ENCODE results near the gene TMEM51.

TMEM51 gene, protein sequence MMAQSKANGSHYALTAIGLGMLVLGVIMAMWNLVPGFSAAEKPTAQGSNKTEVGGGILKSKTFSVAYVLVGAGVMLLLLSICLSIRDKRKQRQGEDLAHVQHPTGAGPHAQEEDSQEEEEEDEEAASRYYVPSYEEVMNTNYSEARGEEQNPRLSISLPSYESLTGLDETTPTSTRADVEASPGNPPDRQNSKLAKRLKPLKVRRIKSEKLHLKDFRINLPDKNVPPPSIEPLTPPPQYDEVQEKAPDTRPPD

DNA sequence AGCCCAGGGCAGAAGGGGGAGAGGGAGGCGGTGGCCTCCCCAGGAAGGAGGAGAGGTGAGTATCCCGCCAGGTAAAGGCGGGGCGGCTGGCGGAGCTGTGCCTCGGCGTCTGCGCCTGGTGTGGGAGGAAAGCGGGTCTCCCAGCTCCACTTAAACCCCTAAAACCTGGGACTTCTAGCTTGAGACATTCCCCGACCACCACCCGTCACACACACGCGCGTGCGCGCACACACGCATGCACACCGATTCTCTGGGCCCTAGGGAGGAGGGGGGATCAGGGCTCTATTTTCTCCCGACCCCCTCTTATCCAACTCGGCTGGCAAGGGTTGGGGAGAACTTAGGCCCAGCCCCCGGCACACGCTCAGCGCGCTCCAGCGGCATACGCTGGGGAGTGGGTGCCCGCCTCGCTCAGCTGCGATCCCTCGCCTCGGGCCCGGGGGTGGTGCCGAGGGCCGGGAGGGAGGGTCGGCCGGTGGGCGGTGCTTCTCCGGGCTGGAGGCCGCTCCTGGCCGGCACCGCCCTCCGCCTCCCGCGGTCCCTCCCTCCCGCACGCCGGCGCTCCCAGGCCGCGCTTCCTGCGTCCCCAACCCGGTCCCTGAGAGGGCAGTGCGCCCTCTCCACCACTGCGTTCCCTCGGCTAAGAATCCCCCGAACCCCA is at the start of gene TMEM51:
TSS of gene TMEM51 (plus strand) at position 564 of the 658 bp plus-strand sequence. CDS start 61,341 bp downstream, outside the sequence.
- Histone ChIP-seq H3K36me3 (ENCODE audit: control insufficient read depth, low read depth, low read length) (no peaks in the 10 kb centered on the region), H3K27ac (ENCODE audit: low read length) (no peak within 1 kb of the TSS), H3K27me3 (ENCODE audit: control insufficient read depth, insufficient read depth, low read length) (peaks cover 25% of the 10 kb centered on the region), H3K9ac (ENCODE audit: low read length) (peak within 1 kb of the TSS; percentile 35), H3K9me3 (ENCODE audit: control insufficient read depth, low read depth, low read length) (no peaks in the 10 kb centered on the region), H3K4me3 (ENCODE audit: low read length) (peak within 1 kb of the TSS; percentile 74), H3K4me1 (ENCODE audit: control insufficient read depth, low read depth, low read length) (peaks cover 9% of the 10 kb centered on the region)

DNA sequence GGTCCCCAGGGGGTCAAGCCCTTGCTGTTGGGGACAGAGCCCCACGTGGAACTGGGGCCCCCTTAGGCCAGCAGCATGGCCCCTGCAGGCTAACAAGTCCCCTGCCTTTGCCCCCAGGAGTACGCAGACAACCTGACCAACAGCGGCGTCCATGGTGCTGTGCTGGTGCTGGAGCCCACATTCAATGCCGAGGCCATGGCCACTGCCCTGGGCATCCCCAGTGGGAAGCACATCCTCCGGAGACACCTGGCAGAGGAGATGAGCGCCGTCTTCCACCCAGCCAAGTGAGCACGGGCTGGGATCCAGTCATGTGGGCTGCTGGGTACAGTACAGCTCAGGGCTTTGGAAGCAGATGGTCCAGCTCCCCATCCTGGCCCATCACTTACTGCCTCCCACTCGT is 49.6 kb upstream of the TMEM51 start:
- no peak overlapping the region for H3K9ac ChIP-seq (ENCODE audit: low read length)
- H3K36me3 ChIP-seq (ENCODE audit: control insufficient read depth, low read depth, low read length) = no peaks in the 10 kb centered on the region
- peaks cover 18% of the 10 kb centered on the region for H3K4me1 ChIP-seq (ENCODE audit: control insufficient read depth, low read depth, low read length)

DNA sequence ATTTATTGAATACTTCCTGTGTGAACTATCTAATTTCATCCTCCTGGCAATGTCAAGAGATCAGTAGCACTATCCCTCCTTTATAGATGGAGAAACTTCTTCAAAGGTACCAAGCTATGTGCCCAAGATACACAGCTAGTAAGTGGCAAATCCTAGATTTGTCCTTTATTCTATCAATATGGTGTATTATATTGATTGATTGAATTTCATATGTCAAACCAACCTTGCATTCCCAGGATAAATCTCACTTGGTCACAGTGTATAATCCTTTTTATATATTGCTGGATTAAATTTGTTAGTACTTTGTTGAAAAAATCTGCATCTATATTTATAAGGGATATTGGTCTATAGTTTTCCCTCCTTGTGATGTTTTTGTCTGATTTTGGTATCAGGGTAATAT is 48.8 kb upstream of the TMEM51 start:
- Histone ChIP-seq H3K4me1 (ENCODE audit: control insufficient read depth, low read depth, low read length) (peaks cover 16% of the 10 kb centered on the region), H3K36me3 (ENCODE audit: control insufficient read depth, low read depth, low read length) (no peaks in the 10 kb centered on the region), H3K27ac (ENCODE audit: low read length) (no peak overlapping the region), H3K9ac (ENCODE audit: low read length) (no peak overlapping the region), H3K4me3 (ENCODE audit: low read length) (no peak overlapping the region), H3K9me3 (ENCODE audit: control insufficient read depth, low read depth, low read length) (no peaks in the 10 kb centered on the region), H3K27me3 (ENCODE audit: control insufficient read depth, insufficient read depth, low read length) (peaks cover 13% of the 10 kb centered on the region)

More for the DNA sequence above, 49.6 kb upstream of the TMEM51 start:
- H3K27ac ChIP-seq (ENCODE audit: low read length) = no peak overlapping the region
- H3K9me3 ChIP-seq (ENCODE audit: control insufficient read depth, low read depth, low read length) = no peaks in the 10 kb centered on the region
- peaks cover 16% of the 10 kb centered on the region for H3K27me3 ChIP-seq (ENCODE audit: control insufficient read depth, insufficient read depth, low read length)
- no peak overlapping the region for H3K4me3 ChIP-seq (ENCODE audit: low read length)

DNA sequence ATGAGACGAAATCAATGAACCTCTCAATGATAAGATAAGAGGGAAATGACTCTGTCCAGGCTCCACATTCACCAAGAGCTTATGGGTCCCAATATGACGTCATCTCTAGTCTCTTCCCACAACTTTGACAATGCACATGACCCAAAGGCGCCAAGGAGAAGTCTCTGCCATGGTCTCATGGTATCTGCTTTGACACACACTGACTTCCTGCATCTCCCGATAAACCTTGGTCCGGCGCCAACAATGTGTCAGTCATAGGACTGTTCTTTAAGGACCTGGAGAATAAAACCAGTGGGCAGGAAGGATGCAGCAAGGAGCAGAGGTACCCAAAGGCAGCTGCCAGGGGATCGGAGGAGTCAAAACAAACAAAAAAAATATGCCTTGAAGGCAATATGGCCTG is 46.9 kb upstream of the TMEM51 start:
- Histone ChIP-seq H3K27ac (ENCODE audit: low read length) (no peak overlapping the region), H3K36me3 (ENCODE audit: control insufficient read depth, low read depth, low read length) (no peaks in the 10 kb centered on the region), H3K9ac (ENCODE audit: low read length) (no peak overlapping the region), H3K9me3 (ENCODE audit: control insufficient read depth, low read depth, low read length) (no peaks in the 10 kb centered on the region), H3K27me3 (ENCODE audit: control insufficient read depth, insufficient read depth, low read length) (peaks cover 2% of the 10 kb centered on the region), H3K4me3 (ENCODE audit: low read length) (no peak overlapping the region), H3K4me1 (ENCODE audit: control insufficient read depth, low read depth, low read length) (peaks cover 20% of the 10 kb centered on the region)

DNA sequence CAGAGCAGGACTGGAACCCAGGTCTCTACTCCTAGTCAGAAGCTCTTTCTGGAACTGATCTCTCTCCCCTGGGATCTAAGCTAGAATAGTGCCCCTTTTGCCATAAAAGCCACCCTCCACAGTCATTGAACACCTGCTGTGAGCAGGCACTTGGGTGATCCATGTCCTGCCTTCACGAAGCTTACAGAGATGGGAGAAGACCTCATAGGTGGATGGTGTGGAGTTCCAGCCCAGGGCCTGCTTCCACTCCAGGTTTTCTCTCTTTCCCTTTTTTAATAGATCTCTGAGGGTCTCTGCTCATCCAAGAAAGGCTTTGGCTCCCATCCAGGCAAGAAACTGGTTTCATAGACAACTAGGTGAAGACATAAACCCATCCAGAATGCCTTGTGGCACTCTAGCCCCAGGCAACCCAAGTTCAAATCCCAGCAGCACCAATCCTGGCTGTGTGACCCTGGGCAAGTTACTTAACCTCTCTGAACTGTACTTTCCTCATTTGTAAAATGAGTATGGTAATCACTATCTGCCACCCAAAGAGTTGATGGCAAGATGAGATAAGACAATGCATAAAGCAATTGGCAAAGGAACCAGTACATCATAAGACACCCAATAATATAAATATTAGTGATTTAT is 46.4 kb upstream of the TMEM51 start:
- no peak overlapping the region for H3K9ac ChIP-seq (ENCODE audit: low read length)
- no peak overlapping the region for H3K27ac ChIP-seq (ENCODE audit: low read length)
- H3K36me3 ChIP-seq (ENCODE audit: control insufficient read depth, low read depth, low read length) = no peaks in the 10 kb centered on the region
- H3K4me3 ChIP-seq (ENCODE audit: low read length) = no peak overlapping the region
- H3K9me3 ChIP-seq (ENCODE audit: control insufficient read depth, low read depth, low read length) = no peaks in the 10 kb centered on the region
- peaks cover 26% of the 10 kb centered on the region for H3K4me1 ChIP-seq (ENCODE audit: control insufficient read depth, low read depth, low read length)
- H3K27me3 ChIP-seq (ENCODE audit: control insufficient read depth, insufficient read depth, low read length) = no peaks in the 10 kb centered on the region

DNA sequence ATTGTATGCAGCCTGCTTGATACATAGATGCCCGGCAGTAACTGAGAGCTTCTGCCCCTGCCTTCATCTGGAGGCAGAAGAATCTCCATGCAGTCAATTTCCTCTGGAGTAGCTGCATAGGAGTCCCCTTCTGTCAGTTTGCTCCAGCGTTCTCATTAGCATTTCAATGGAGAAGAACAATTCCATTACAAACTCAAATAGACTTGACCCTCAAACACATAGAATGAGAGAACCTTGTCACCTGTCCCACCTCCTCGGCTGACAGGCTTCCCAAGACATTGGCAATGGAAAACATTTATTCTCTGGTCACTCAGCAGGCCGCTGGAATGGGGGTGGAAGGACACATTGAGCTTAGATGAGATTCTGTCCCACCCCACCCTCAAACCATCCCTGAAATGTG is 45.6 kb upstream of the TMEM51 start:
- Histone ChIP-seq H3K27ac (ENCODE audit: low read length) (no peak overlapping the region), H3K4me3 (ENCODE audit: low read length) (no peak overlapping the region), H3K9me3 (ENCODE audit: control insufficient read depth, low read depth, low read length) (no peaks in the 10 kb centered on the region), H3K9ac (ENCODE audit: low read length) (no peak overlapping the region), H3K4me1 (ENCODE audit: control insufficient read depth, low read depth, low read length) (peaks cover 31% of the 10 kb centered on the region), H3K36me3 (ENCODE audit: control insufficient read depth, low read depth, low read length) (no peaks in the 10 kb centered on the region), H3K27me3 (ENCODE audit: control insufficient read depth, insufficient read depth, low read length) (no peaks in the 10 kb centered on the region)

DNA sequence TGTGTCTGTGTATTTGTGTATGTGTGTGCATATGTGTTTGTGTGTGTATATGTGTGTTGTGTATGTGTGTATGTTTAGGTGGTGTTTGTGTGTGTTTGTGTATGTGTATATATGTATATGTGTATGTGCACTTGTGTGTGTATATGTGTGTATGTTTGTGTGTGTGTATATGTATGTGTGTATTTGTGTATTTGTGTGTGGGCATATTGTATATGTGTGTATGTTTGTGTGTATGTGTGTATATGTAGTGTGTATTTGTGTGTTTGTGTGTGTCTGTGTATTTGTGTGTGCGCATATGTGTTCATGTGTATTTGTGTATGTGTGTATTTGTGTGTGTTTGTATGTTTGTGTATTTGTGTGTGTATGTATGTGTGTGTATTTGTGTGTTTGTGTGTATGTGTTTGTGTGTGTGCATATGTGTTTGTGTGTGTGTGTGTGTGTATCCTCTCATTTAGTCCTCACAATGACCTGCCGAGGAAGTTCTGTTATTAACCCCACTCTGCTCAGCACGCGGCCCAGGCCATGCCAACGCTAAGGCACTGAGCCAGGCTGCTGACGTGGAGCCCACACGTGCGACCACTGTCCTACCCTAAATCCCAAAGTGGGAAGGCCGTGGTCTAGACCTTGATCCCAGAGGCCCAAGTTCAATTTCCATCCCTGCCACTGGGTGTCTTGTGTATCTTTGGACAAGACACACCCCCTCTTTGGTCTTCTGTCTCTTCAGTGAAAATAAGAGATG is 43.2 kb upstream of the TMEM51 start:
- H3K9ac ChIP-seq (ENCODE audit: low read length) = no peak overlapping the region
- H3K9me3 ChIP-seq (ENCODE audit: control insufficient read depth, low read depth, low read length) = no peaks in the 10 kb centered on the region
- no peaks in the 10 kb centered on the region for H3K27me3 ChIP-seq (ENCODE audit: control insufficient read depth, insufficient read depth, low read length)
- no peaks in the 10 kb centered on the region for H3K36me3 ChIP-seq (ENCODE audit: control insufficient read depth, low read depth, low read length)
- peaks cover 31% of the 10 kb centered on the region for H3K4me1 ChIP-seq (ENCODE audit: control insufficient read depth, low read depth, low read length)
- H3K4me3 ChIP-seq (ENCODE audit: low read length) = no peak overlapping the region
- H3K27ac ChIP-seq (ENCODE audit: low read length) = no peak overlapping the region

DNA sequence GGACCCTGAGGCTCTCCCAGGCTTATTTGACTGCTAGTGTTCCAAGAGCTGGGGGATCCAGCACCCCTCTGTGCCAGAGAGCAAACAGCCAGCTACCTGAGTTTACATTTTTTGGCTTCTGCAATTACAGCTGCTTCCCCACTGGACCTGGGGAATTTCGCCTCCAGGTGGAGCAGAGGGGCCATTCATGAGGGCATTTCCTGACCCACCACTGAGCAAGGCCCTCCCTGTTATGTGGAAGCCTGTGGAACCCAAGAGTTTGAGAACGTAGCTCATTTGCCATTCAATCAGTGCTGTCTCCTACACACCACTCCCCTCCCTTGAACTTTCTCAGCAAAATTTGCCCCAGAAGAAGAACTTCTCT is 42.7 kb upstream of the TMEM51 start:
- Histone ChIP-seq H3K27me3 (ENCODE audit: control insufficient read depth, insufficient read depth, low read length) (no peaks in the 10 kb centered on the region), H3K36me3 (ENCODE audit: control insufficient read depth, low read depth, low read length) (no peaks in the 10 kb centered on the region), H3K9ac (ENCODE audit: low read length) (no peak overlapping the region), H3K4me1 (ENCODE audit: control insufficient read depth, low read depth, low read length) (peaks cover 31% of the 10 kb centered on the region), H3K27ac (ENCODE audit: low read length) (no peak overlapping the region), H3K4me3 (ENCODE audit: low read length) (no peak overlapping the region), H3K9me3 (ENCODE audit: control insufficient read depth, low read depth, low read length) (no peaks in the 10 kb centered on the region)

DNA sequence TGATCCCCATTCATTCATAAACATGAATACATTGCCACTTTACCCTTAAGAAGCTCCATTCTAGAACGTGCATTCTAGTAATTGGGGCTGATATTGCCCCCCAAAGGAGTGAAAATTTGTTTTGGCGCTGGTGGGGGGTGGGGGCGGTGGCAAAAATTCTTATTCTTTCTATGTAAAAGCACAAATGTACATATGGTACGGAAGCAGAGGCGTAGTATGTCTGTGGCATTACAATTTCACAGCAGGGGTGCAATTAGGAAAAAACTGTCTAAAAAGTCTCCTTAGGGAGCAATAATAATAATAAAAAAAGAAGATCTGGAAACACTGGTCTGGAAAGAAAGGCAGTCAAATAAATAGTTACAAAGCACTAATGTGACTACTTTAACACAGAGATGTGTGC is 40.4 kb upstream of the TMEM51 start:
- no peaks in the 10 kb centered on the region for H3K9me3 ChIP-seq (ENCODE audit: control insufficient read depth, low read depth, low read length)
- no peak overlapping the region for H3K9ac ChIP-seq (ENCODE audit: low read length)
- H3K27ac ChIP-seq (ENCODE audit: low read length) = no peak overlapping the region

DNA sequence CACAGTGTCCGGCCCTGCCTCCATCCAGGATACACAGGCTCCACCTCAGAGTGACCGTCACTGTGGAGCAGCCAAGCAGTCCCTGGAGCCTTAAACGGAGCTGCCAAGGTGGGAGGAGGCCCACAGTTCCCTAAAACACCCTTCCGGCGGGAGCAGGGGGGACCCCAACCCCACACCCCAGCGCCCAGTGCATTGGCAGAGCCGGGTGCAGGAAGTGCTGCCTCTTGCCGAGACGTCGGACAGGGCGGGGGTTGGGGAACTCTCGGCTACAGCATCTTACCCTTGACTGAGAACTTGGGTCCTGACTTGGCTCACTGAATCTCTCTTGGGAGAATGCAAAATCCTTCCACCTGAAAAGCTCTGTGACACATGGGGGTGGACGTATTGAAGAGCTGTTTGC is 38.7 kb upstream of the TMEM51 start:
- Histone ChIP-seq H3K27ac (ENCODE audit: low read length) (no peak overlapping the region), H3K9ac (ENCODE audit: low read length) (no peak overlapping the region), H3K27me3 (ENCODE audit: control insufficient read depth, insufficient read depth, low read length) (no peaks in the 10 kb centered on the region)

More for the DNA sequence above, 40.4 kb upstream of the TMEM51 start:
- Histone ChIP-seq H3K36me3 (ENCODE audit: control insufficient read depth, low read depth, low read length) (no peaks in the 10 kb centered on the region), H3K27me3 (ENCODE audit: control insufficient read depth, insufficient read depth, low read length) (no peaks in the 10 kb centered on the region), H3K4me3 (ENCODE audit: low read length) (no peak overlapping the region), H3K4me1 (ENCODE audit: control insufficient read depth, low read depth, low read length) (peaks cover 26% of the 10 kb centered on the region)

DNA sequence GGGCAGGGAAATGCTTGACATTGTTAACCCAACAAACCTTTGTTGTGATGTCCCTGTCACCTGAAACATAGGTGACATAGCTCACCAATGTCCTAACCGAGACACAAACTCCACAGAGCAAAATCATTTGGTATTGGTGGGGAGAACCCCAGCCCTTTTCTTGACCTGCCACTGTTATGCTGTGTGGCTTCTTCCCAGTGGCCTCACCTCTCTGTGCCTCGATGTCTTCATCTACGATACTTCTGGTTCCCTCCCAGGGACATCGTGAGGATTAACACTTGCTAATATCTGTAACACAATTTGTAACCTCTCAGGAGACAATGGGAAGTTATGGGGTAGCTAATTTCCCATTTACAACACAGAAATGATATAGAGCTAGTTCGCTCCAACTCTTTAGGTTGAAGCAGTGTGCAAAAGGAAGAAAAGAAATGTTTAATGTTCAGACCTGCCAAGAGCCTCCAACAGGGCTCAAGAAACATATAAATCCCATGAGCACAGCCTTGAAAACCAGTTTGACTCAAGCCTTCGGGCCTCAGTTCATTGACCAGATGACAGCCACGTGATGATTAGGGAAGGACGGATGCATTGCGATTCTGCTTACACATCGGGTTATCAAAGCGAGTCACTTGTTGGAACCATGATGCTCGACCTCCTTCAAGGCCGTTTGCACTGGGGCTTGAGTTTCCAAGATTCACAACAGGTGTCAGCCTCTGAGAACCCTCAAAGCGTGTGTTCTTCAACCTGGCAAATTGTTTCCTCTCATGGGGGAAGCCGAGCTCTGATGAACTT is 37.8 kb upstream of the TMEM51 start:
- no peak overlapping the region for H3K4me3 ChIP-seq (ENCODE audit: low read length)

More for the DNA sequence above, 38.7 kb upstream of the TMEM51 start:
- Histone ChIP-seq H3K36me3 (ENCODE audit: control insufficient read depth, low read depth, low read length) (no peaks in the 10 kb centered on the region), H3K9me3 (ENCODE audit: control insufficient read depth, low read depth, low read length) (no peaks in the 10 kb centered on the region), H3K4me1 (ENCODE audit: control insufficient read depth, low read depth, low read length) (peaks cover 20% of the 10 kb centered on the region), H3K4me3 (ENCODE audit: low read length) (no peak overlapping the region)

More for the DNA sequence above, 37.8 kb upstream of the TMEM51 start:
- Histone ChIP-seq H3K36me3 (ENCODE audit: control insufficient read depth, low read depth, low read length) (no peaks in the 10 kb centered on the region), H3K27me3 (ENCODE audit: control insufficient read depth, insufficient read depth, low read length) (no peaks in the 10 kb centered on the region), H3K27ac (ENCODE audit: low read length) (no peak overlapping the region), H3K4me1 (ENCODE audit: control insufficient read depth, low read depth, low read length) (peaks cover 18% of the 10 kb centered on the region), H3K9ac (ENCODE audit: low read length) (no peak overlapping the region), H3K9me3 (ENCODE audit: control insufficient read depth, low read depth, low read length) (no peaks in the 10 kb centered on the region)

Data from iPS-18a (cell line).